Measurements from ENCODE around the gene PALLD.

PALLD gene

DNA sequence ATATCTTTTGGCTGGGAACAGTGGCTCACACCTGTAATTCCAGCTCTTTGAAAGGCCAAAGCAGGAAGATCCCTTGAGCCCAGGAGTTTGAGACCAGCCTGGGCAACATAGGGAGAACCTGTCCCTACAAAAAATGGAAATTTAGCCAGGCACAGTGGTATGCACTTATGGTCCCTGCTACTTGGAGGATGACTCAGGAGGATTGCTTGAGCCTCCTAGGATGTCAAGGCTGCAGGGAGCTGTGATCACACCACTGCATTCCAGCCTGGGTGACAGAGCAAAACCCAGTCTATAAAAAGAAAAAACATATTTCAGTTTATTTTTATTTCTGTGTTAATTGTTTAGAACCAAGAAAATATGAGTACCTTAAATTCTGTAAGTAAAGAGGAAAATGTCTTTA, 389.5 kb downstream of the PALLD start:
- H3K4me1 Mint-ChIP-seq, result peaks cover 31% of the 10 kb centered on the region
- TF ChIP-seq, protein P1, sequence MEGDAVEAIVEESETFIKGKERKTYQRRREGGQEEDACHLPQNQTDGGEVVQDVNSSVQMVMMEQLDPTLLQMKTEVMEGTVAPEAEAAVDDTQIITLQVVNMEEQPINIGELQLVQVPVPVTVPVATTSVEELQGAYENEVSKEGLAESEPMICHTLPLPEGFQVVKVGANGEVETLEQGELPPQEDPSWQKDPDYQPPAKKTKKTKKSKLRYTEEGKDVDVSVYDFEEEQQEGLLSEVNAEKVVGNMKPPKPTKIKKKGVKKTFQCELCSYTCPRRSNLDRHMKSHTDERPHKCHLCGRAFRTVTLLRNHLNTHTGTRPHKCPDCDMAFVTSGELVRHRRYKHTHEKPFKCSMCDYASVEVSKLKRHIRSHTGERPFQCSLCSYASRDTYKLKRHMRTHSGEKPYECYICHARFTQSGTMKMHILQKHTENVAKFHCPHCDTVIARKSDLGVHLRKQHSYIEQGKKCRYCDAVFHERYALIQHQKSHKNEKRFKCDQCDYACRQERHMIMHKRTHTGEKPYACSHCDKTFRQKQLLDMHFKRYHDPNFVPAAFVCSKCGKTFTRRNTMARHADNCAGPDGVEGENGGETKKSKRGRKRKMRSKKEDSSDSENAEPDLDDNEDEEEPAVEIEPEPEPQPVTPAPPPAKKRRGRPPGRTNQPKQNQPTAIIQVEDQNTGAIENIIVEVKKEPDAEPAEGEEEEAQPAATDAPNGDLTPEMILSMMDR (IDR thresholded peaks at IDR 0.05; ENCODE audit: unreplicated experiment in 3 of 3), result no peak
- no peak overlapping the region for H3K27ac Mint-ChIP-seq
- H3K4me3 Mint-ChIP-seq, result no peak overlapping the region
- H3K27me3 Mint-ChIP-seq (ENCODE audit: low read depth), result no peaks in the 10 kb centered on the region
- H3K9me3 Mint-ChIP-seq, result no peaks in the 10 kb centered on the region
- peaks cover 77% of the 10 kb centered on the region for H3K36me3 Mint-ChIP-seq (ENCODE audit: low read depth)

DNA sequence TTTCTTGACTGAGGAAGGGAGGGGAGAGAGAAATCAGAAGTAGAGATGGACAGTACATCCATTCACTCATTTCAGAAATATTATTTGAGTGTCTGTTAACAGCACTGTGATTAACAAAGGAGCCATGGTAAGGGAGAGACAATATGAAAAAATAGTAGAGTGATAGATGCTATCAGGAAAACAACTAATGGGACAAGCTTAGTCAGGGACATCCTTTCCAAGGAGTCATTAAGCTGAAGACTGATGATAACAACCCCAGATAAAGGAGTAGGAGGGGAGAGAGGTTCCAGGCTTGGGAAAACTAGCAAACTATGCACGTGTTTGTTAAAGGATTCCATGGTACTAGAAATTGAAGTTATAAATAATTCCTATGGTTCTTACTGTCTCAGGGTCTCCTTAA, 391.0 kb downstream of the PALLD start:
- Mint-ChIP-seq H3K4me3 (no peak overlapping the region), H3K36me3 (ENCODE audit: low read depth) (peaks cover 71% of the 10 kb centered on the region), H3K27ac (peak overlapping the region in 1 of 3 experiments; percentile 3), H3K27me3 (ENCODE audit: low read depth) (no peaks in the 10 kb centered on the region), H3K9me3 (no peaks in the 10 kb centered on the region), H3K4me1 (peaks cover 36% of the 10 kb centered on the region)
- TF ChIP-seq, protein P1 (IDR thresholded peaks at IDR 0.05; ENCODE audit: unreplicated experiment in 3 of 3), result no peak

DNA sequence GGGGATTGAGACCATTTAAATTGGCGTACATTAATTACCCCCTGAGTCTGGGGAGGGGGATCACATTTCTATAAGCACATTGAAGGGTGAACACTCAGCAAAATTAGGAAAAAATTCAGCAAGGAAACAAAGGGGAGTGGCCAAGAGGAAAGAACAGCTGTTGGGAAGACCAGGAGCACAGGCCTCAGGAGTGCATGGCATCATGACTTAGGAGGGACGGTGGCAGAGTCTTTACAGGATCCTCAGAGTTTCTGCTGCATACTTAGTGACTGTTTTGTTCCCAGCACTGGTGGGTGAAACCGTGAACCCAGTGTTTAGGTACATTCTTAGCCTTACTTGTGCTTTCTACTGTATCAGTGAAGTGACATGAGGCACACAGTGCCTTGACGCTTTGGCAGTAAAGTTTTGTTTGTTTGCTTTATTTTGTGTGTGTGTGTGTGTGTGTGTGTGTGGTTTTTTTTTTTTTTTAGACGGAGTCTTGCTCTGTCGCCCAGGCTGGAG, 391.9 kb downstream of the PALLD start:
- Mint-ChIP-seq H3K27me3 (ENCODE audit: low read depth) (no peaks in the 10 kb centered on the region), H3K27ac (peak overlapping the region in 1 of 3 experiments; percentile 37), H3K36me3 (ENCODE audit: low read depth) (peaks cover 76% of the 10 kb centered on the region), H3K4me3 (no peak overlapping the region), H3K4me1 (peaks cover 44% of the 10 kb centered on the region), H3K9me3 (no peaks in the 10 kb centered on the region)
- TF ChIP-seq, protein P1 (IDR thresholded peaks at IDR 0.05; ENCODE audit: unreplicated experiment in 3 of 3), result no peak

DNA sequence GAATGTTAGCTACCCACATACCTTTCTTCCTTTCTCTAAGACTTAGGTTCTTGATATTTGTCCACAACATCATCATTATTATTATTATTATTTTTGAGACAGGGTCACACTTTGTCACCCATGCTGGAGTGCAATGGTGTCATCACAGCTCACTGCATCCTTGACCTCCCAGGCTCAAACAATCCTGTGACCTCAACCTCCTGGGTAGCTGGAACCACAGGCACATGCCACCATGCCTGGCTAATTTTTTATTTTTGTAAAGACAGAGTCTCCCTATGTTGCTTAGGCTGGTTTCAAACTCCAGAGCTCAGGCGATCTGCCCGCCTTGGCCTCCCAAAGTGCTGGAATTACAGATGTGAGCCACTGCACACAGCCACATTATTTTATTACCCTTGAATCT, 394.2 kb downstream of the PALLD start:
- H3K27ac Mint-ChIP-seq, result peak overlapping the region in 1 of 3 experiments; percentile 21
- H3K27me3 Mint-ChIP-seq (ENCODE audit: low read depth), result no peaks in the 10 kb centered on the region
- H3K4me3 Mint-ChIP-seq, result no peak overlapping the region
- TF ChIP-seq, protein P1 (IDR thresholded peaks at IDR 0.05; ENCODE audit: unreplicated experiment in 3 of 3), result no peak
- peaks cover 78% of the 10 kb centered on the region for H3K36me3 Mint-ChIP-seq (ENCODE audit: low read depth)
- peaks cover 42% of the 10 kb centered on the region for H3K4me1 Mint-ChIP-seq
- H3K9me3 Mint-ChIP-seq, result no peaks in the 10 kb centered on the region

DNA sequence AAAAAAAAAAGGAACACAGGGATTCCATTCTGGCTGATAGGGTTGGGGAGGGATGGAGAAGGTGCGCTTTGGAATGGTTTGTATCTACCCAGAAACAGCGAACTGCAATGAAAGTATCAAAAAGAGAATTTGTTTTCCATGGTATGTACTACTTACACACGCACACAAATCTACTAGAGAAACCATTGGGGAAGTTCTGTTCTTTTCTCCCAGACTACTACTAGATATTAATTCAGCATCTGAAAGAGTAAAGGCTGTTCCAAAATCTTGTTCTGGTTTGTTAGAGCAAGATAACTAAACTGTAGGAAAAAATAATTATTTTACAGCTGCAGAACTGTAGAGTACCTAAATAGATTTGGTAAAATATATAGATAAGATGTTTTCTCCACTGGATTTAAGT, 394.8 kb downstream of the PALLD start:
- H3K27ac Mint-ChIP-seq, result peak overlapping the region in 2 of 3 experiments; percentile 21 to 30
- no peak overlapping the region for H3K4me3 Mint-ChIP-seq
- peaks cover 84% of the 10 kb centered on the region for H3K36me3 Mint-ChIP-seq (ENCODE audit: low read depth)
- no peaks in the 10 kb centered on the region for H3K9me3 Mint-ChIP-seq
- H3K4me1 Mint-ChIP-seq, result peaks cover 42% of the 10 kb centered on the region
- TF ChIP-seq, protein P1 (IDR thresholded peaks at IDR 0.05; ENCODE audit: unreplicated experiment in 3 of 3), result no peak
- H3K27me3 Mint-ChIP-seq (ENCODE audit: low read depth), result no peaks in the 10 kb centered on the region

DNA sequence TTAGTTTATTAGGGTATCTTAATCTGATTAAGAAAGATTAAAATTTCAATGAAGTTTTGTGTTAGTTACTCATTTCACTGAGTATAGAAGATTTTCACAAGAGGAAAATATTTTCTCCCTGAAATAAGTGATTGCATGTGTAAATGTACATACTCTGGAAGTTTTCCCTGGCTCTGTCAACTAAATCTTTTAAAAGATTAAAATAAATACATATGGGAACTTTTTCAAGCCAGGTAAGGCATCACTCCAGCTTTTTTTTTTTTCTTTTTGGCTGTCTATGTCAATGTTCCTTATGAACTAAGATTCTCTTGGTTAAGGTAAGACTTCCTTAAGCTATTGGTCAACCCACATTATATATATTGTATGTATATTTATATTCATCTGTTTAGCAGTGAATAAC, 395.6 kb downstream of the PALLD start:
- H3K36me3 Mint-ChIP-seq (ENCODE audit: low read depth), result peaks cover 88% of the 10 kb centered on the region
- H3K9me3 Mint-ChIP-seq, result no peaks in the 10 kb centered on the region
- no peak overlapping the region for H3K4me3 Mint-ChIP-seq
- no peaks in the 10 kb centered on the region for H3K27me3 Mint-ChIP-seq (ENCODE audit: low read depth)
- H3K27ac Mint-ChIP-seq, result no peak overlapping the region
- H3K4me1 Mint-ChIP-seq, result peaks cover 39% of the 10 kb centered on the region
- TF ChIP-seq, protein P1 (IDR thresholded peaks at IDR 0.05; ENCODE audit: unreplicated experiment in 3 of 3), result no peak

Measured in nephron (organoid).